ENCODE data around the gene LTO1.
A peak's percentile ranks its signal among the peaks of the same experiment; 100 is the strongest.

LTO1 gene

DNA sequence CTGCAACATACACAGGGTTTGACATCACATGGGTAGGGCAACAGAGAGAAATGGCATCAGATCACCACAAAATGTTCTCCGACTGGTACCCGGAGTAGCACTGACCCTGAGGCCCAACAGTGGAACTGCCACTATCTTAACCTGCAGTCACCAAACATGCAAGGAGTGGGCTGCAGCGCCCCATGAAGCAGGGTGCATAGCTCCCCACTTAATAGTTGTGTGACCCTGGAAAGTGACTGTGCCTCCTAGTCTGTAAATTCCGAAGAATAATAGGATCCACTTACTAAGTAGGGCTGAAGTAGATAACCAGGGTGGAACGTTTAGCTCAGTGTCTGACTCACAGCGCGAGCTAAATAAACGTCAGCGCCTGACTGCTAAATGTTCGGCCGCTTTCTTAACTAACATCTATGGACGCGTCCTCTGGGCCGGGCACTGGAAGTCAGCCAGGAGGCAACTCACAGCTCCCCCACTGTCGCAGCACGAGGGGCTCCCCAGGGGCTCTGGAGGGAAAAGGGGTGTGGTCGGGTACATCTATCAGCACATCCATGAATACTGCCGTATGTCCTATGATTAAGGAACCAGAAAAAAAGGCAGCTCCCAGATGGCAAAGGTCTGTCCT, 777 bp downstream of the LTO1 start:
- no peak for DNase-seq

DNA sequence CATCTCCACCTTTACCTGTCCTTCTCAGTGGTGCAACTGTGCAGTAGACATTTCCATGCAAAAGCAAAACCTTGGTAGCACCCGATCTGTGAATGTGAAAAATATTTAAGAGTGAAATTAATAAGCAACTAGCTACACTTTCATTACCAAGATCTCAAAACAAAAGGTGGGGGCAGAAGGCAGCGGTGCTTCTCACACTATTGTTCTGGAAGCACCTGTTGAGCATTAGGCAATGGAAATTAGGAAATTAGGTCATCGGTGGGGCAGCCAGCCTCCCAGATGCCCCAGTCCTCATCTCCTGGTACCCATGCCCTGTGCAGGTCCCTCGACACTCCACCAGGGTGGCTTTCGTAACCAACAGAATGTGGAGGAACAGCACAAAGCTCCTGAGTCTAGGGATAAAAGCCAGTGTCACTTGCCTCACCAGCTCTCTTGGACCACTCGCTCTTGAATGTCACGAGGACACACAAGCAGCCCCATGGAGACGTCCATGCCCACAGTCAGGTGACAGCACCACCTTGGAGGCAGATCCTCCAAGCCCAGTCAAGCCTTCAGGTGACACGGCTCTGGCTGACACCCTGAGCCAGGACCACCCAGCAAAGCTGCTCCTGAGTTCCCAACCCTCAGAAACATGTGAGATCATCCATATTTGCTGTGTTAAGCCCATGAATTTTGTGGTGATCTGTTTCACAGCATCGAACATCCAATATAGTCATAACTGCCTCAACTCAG, 3.3 kb downstream of the LTO1 start:
- DNase-seq: no peak

DNA sequence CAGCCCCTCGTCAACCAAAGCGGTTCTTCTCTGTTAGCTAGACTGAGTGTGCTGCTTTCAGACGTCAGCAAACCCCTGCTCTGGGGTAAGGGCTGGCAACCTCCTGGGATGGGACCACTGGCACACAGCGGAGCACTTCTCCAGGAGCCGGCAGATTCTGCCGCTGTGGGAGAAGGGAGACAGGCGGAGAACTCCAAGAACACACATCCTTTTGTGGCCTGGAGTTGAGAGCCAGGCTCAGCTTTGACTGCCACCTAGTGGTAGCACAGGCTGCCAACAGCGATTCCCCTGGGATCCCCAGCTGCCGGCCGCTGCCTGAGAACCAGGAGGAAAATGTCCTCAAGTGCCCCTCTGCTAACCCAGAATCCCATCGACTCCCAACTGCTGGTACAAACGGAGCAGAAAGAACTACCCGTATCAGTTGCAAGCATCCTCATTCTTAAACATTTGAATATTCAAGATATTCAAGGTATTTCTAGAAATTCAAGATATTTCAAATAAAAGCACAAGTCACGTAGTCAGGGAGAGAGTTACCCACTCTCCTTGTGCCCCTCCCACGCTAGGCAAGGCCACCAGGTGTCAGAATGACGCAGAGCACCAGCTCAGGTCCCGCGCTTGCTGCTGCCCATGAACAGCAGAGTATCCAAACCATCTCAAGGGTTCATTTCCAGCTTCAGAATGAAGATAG, 4.9 kb downstream of the LTO1 start:
- peak; percentile 56 for DNase-seq

DNA sequence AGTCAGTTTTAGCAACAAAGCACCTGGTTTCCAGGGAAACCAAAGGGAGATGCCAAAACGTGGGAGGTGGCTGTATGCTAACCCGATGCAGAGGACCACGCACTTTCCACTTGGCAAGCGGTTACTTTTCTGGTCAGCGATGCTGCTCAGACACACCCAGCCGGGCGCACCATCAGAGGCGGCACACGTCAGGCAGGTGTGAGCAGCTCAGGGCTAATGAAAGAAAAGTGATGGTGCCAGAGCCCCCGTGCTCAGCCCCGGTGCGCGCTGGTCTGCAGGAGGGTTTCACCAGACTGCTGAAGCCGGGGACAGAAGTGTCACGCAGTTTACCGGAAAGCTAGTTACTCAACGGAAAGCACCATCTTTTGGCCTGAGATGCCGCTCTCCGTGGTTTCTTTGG, 5.7 kb downstream of the LTO1 start:
- no peak for DNase-seq

DNA sequence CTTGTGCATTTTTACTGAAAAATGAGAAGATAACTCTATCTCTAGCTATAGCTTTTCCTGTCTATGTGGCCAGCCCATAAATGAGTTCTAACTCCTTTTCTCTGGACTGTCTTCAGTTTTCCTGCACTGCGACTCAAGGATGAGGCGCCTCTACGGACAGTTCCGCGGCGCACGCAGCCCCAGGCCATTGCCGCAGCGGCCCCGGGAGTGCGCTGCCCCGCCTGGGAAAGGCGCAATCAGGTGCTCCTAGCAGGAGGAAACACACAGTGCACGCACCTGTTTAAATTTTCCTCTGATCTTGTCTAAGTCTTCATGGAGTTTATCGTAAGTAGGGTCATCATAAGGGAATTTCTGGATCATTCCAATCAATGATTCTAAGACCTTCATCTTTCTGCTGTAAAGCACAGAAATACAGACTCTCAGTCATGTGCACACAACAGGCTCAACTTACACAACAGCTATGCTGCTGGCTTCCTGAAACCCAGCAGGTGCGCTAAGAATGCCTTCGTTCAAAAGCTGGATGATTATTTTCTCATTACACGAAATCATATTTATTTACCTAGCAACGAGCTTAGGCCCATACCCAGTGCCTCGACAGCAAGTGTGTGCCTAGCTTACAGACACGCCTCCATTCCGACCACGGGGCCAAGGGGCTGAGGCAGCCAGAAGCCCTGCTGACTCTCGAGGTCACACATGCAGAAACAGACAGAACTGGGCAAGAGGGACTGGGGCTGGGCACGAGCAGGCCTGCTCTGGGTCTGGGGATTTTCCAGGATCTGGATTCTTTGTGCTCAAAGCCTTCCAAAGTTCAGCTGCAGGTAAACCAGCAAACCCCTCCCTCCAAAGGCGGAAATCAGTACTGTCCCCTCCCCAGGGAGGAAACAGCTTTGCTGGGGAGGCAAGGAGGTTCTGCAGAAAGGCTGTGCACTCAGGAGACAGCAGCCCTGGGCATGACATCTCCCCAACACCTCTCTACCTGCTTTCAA, 7.2 kb downstream of the LTO1 start:
- no peak for DNase-seq

DNA sequence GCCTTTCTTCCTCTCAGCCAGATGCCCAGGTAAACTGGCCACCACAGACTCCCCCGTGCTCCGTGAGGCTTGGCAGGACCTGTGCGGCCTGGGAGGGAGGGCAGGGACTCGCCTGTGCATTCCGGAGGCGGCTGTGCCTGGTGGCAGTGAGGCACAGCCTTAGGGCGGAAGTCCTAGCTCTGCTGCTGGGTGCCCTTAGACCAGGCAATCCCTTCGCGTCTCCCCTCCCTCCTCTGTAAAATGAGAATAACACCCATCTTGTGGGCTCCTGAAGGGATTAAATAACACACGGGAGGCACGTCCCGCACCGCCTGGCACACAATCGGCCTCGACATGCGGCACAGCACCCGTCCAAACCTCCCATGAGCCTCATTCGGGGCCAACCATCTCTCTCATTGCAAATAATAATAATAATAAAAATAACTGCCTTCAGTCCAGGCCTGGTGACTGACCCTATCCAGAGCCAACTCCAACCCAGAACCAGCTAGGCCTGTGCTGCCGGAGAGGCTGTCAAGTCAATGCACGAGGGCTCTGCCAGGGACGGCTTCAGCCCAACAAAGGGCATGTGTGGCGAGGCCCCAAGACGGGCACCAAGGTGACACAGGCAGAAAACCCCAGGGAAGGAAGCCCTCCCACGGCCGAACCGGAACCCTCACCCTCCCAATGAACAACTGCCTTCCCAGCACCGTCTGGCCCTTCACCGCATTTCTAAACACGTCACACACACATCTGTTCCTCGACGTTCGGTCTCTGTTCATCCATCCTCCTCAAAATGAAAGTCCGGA, 8.2 kb downstream of the LTO1 start:
- no peak for DNase-seq

DNA sequence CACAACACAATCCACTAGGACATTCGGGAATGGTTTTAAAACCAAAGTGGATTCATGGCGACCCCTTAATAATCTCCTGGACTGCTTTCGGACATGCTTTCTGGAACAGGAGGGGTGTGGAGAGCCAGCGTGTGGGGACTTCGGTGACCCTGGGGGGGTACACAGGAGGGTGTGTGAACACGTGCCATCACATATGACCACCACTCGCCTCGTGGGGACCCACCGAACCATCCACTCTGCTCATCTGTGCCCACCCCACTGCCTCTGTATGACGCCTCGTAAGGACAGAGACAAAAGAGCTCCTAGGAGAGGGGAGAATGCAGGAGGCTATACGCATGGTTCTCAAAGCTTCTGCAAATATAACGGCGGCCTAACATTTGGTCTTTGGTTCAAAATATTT, 8.9 kb downstream of the LTO1 start:
- DNase-seq: no peak

DNA sequence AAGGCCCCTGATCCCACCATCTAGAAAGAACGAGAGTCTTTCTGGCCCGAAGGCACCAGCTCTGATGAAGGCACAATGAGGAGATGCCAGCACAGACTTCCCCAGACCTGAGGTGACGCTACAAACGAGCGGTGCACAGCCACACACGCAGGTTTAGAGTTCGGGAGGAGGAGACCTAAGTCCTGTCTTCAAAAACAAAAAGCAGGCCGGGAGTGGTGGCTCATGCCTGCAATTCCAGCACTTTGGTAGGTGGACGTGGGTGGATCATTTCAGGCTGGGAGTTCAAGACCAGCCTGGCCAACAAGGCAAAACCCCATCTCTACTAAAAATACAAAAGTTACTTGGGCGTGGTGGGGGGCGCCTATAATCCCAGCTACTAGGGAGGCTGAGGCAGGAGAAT, 9.5 kb downstream of the LTO1 start:
- no peak for DNase-seq

DNA sequence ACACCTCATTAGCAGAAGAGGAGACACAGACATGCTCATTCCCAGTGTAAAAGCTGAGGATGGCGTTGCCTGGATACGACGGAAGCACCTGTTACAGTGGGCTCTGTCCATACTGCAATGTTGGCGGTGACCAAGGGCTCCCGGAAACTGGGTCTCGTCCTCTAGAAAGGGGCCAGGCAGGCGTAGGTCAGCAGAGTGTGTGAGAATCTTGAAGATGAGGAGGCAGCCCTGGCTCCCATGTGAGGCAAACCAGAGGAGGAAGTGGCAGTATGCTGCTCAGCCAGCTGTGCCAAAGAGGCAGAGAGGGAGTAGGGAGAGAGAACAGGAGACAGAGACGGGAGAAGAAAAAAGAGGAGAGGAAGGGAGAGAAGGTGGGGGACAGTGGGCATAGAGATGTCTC, 10.3 kb downstream of the LTO1 start:
- no peak for DNase-seq

DNA sequence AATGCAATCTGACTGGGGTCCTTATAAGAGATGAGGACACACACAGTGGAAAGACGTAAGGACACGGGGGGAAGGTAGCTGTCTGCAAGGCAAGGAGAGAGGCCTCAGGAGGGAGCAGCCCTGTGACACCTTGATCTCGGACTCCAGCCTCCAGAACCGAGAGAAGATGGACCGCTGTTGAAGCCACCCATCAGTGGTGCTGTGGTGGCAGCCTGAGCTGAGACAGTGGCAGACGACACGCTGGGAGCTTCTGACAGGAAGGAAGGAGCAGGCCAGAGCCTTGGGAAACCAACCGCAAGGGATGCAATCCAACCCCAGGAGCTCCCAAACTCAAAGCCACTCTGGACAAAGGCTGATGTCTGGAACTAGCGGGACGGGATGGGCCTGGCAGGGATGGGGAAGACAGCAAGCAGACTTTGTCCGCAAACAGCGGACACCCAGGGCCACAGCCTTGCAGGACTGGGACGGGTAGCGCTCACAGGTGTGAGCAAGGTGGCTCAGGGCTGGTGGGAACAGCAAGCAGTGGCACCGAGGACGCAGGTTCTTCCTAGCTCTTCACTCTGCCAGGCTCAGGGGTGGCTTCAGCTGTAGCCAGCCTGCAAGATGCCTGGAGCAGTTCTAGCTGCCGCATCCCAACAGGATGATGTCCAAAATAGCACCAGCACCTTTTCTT, 10.9 kb downstream of the LTO1 start:
- DNase-seq: no peak

DNA sequence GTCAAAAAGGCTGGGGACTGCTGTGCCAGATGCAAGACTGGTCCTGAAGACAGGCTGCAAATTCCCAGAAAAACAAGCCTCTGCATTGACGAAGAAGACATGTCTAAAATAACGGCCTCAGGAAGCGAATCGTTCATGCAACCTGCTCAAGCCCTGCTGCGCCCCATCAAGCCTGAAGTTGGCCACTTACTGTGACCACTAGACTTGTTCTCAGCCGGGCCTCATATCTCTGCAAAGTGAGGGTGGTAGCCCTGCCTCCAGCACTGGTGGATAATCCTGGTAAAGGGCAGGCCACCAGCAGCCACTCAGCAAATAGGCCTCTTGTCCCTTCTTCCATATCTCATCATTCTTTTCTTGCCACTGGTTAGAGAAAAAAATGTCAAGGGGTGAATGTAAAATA, 11.8 kb downstream of the LTO1 start:
- DNase-seq: no peak

DNA sequence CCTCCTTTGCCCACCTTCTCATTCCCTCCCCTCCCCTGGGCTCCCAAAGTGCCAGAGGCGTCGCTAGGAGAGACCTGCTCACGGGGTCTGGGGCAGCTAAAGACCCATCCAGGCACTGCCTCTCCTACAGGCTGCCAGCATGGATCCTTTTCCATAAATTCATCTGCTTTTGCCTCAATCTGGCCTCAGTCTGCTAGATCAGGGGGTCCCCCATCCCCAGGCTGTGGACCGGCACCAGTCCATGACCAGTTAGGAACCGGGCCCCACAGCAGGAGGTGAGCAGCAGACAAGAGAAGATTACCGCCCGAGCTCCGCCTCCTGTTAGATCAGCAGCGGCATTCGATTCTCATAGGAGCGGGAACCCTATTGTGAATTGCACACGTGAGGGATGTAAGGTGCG, 12.3 kb downstream of the LTO1 start:
- no peak for DNase-seq

DNA sequence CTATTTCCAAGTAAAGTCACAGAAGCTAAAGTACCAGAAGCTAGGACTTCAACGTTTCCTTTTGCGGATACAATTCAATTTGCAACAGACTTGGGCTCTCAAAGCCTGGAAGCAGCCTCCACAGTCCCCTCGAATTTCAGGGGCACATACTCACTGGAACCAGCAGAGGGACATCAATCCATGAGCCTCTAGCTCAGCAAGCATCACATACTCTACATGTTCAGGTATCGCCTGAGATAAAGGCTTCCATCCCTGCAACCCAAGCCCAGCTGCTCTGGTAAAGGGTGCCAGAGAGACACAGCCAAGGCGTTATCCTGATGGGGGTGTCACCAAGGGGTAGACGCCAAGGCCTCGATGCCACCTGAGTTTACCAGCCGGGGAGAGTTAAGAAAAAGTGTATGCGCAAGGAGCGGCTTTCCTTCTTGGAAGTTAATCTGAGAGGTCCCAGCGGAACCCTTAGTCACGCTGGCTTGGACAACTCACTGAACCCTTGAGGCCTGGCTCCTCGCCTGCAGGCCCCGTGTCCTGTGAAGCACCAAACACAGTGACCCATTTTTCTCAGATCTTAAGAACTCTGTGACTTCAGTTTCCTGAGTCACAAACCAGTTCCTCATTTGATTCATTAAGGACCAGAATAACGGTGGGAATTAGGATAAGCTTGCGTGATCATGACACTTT, 13.0 kb downstream of the LTO1 start:
- no peak for DNase-seq

DNA sequence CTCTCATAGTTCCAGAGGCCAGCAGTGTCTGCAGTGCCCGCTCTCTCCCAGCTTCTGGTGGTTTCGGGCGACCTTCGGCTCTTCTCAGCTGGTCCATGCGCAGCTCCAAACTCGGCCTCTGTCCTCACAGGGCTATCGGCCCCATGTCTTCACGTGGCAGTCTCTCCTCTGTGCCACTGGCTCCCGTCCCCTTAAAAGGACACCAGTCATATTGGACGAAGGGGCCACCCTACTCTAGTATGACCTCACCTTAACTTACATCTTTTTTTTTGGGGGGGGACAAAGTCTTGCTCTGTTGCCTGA, 13.8 kb downstream of the LTO1 start:
- no peak for DNase-seq

DNA sequence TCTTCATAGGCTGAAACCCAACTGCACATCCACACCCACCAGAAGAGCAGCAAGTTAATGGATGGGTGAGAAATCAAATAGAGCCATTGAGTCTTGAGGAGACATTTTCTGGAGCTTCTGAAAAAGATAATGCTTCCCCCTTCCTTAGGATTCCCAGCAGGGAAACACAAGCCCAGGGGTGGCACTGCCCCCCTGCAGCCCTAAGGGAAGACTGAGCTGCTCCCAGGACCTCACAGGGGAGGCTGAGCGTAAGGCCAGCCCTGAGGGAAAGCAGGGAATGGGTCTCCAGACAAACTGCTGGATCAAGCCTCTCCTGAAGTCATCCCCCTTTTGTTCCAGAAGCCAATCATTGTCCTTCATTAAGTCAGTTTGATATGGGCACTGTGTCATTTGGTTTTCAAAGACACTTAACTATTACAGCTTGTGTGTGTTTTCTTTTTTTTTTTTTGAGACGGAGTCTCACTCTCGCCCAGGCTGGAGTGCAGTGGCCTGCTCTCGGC, 15.1 kb downstream of the LTO1 start:
- no peak for DNase-seq

DNA sequence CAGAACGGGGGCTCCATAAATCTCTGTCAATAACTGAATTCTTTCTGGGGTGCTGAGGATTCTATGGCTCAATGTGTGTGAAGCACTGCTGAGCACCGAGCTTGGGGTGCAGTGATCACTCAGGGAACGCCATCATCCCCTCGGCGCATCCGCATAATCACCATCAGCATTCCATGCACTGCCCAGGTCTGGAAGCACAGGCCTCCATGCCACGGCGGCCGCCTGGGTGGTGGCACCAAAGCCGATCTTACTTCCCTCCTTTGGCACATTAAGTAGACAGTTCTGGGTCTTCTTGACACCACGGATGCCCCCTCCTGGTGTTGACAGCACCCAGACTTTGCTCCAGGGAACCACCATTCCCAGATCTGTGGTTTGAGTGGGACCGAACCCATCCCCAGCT, 15.6 kb downstream of the LTO1 start:
- DNase-seq: no peak

DNA sequence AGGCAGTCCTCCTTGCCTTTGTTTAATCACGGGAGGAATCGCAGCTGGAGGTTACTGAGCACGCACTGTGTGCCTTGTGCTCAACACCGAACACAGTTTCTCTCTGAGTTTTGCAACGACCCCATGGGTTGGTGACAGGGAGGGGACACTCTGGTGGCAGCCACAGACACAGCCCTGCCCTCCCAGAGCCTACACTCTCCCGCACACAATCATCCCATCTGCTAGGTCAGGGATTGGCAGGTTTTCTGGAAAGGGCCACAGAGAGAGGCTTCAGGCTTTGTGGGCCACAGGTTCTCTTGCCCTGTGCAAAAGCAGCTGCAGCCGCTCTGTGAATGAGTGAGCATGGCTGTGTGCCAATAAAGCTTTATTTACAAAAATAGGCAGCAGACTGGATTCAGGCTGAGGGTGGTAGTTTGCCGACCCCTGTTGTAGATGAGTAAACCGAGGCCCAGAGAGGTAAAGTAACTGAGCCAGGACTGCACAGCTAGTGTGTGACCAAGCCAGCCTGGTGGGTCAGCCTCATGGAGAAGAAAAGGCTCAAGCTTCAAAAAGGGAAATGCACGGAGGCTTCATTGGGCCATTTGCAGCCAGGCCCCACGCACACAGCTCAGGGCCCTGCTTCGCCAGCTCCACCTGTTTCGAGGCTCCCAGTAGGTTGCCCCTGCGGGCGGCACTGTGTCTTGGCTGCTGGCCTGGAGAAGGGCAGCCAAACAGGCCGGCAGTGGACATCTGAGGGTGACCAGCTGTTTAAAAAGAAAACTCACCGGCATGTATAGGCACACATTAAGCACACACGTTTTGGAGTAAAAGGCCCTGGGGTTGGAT, 16.3 kb downstream of the LTO1 start:
- DNase-seq: no peak

DNA sequence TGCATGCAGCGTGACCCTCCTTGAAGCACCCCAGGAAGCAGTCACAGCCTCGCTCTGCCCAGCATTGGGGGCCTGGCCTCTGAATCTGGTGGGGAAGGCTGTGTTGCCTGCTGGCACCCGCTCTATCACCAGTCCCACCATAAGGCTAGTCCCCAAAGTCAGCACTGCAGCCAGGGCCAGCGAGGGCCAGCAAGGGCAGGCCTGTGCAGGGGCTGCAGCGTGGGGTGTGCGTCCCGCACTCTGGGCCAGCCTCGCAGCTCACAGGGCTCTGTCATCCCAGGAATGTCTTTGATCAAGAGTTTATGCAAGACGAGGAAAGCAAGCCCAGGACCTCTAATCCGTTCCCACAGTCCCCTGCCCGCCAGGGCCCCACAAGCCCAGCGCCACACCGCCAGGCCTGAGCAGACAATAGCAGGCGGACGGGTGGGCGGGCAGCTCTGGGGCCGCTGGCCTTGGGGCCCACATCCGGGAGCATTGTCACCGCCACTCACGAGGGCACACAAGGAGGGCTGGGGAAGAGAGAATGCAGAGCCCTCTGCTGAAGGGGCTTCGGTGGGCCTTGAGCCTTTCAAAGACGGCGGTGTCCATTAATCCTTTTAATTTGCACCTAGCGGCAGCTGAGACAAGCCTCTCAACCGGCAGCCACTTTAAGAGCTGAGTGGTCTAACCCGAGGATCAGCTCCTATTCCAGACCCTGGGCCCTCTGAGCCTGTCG, 17.1 kb downstream of the LTO1 start:
- no peak for DNase-seq

DNA sequence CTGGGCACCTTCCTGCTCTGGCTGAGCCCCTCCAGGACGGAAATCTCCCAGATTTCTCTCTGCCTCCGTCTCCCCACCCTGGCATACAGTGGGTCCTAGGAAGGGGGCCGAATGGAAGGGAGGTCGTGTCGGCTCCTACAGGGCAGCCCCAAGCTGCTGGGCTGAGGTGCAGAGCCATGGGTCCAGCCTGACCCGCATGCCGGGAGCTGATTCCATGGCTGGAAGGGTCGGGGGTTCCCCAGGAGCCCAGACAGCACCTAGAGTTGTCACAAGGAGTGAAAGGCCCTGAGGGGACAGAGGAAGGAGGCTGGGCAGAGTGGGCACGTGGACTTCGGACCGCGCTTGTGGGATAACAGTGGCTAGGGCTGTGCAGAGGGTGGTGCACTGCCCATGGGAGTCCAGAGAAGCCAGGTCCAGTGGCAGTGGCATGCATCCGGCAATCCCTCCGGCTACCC, 17.7 kb downstream of the LTO1 start:
- DNase-seq: no peak
